ENCODE results near the gene EIF3J. TPM values are rescaled to one million over a fixed set of nuclear protein-coding genes. Genes with fewer than 3 reads are reported as not detected.
A peak's percentile ranks its signal among the peaks of the same experiment; 100 is the strongest.

EIF3J gene
- total RNA-seq: 10 to 100 TPM; 39.5 to 49.9 TPM
- 10 to 100 TPM; 23.5 to 39.7 TPM for polyA plus RNA-seq

DNA sequence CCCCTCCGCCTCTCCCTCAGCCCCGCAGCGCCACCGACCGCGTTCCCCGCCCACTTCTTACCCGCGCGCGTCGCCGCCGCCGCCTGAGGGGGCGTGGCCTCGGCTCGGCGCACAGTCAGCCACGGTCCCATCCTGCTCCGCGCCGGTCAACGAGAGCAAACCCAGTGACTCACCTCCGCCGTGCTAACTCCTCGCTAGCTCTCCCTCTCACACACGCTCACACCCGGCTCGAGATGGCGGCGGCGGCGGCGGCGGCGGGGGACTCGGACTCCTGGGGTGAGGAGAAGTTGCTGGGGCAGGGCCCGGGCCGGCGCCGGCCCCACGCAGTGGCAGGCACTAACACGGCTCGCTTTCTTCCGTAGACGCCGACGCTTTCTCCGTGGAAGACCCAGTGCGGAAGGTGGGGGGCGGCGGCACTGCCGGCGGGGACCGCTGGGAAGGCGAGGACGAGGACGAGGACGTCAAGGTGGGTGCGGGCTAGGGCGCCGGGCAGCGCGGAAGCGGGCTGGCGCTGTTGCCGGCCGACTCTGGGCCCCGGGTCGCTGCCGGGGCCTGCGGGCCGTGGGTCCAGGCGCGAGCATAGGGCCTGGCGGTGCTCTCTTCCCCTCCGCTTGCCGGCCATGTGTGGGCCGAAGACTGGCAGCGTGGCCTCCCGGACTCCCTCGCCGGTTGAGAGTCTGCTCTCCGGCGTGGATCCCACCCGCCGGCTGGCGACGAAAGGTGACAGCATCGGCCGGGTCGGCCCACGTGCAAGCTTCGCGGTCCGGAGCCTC, at the start of gene EIF3J:
Gene EIF3J, plus strand, starts transcription at position 186 of the 773 bp plus-strand sequence. Its CDS starts 48 bp downstream, at position 234.
- Histone ChIP-seq H3K27me3 (ENCODE audit: control insufficient read depth in 4 of 4, insufficient read depth in 4 of 4, low read length in 3 of 4) (no peaks in the 10 kb centered on the region), H3K27ac (ENCODE audit: low read depth in 1 of 2, low read length in 2 of 2) (peak within 1 kb of the TSS; percentile 97 to 98), H3K9me3 (ENCODE audit: control insufficient read depth in 4 of 4, low read length in 3 of 4) (no peaks in the 10 kb centered on the region), H3K9ac (ENCODE audit: low read depth in 1 of 2, low read length in 2 of 2) (peak within 1 kb of the TSS; percentile 88 to 97), H3K4me3 (ENCODE audit: low read depth in 1 of 3, low read length in 3 of 3) (peak within 1 kb of the TSS; percentile 95 to 98 (median 96)), H3K36me3 (ENCODE audit: control insufficient read depth in 4 of 4, insufficient read depth in 3 of 4, low read depth in 1 of 4, low read length in 3 of 4) (peaks cover 0 to 5% (median 1%) of the 10 kb centered on the region in 4 donors), H3K4me1 (ENCODE audit: control insufficient read depth in 4 of 4, insufficient read depth in 4 of 4, low read length in 3 of 4) (peaks cover 11 to 31% (median 18%) of the 10 kb centered on the region in 4 donors)
- DNase-seq (ENCODE audit: low spot score): peak; percentile 94
- TF ChIP-seq YY1 (IDR thresholded peaks at IDR 0.05) (no peak), REST (IDR thresholded peaks at IDR 0.05) (peak; percentile 64), EGR1 (IDR thresholded peaks at IDR 0.05; ENCODE audit: low read depth in 2 of 2) (peak in 1 of 2 donors; percentile 22), TAF1 (conservative IDR thresholded peaks at IDR 0.05) (peak; percentile 5), JUND (IDR thresholded peaks at IDR 0.05) (peak; percentile 55 to 94), FOXA1 (IDR thresholded peaks at IDR 0.05) (peak; percentile 42)
- WGBS: under 1% methylated on average over 97 of the region's 97 CpGs

- no peak overlapping the region for H3K9ac ChIP-seq (ENCODE audit: low read depth in 1 of 2, low read length in 2 of 2)
- WGBS: 93% methylated on average over 1 of the region's 1 CpG
- H3K4me3 ChIP-seq (ENCODE audit: low read depth in 1 of 3, low read length in 3 of 3): no peak overlapping the region
- no peaks in the 10 kb centered on the region for H3K27me3 ChIP-seq (ENCODE audit: control insufficient read depth in 4 of 4, insufficient read depth in 4 of 4, low read length in 3 of 4)
- no peaks in the 10 kb centered on the region for H3K9me3 ChIP-seq (ENCODE audit: control insufficient read depth in 4 of 4, low read length in 3 of 4)
- H3K4me1 ChIP-seq (ENCODE audit: control insufficient read depth in 4 of 4, insufficient read depth in 4 of 4, low read length in 3 of 4): no peaks in the 10 kb centered on the region
- H3K27ac ChIP-seq (ENCODE audit: low read depth in 1 of 2, low read length in 2 of 2): no peak overlapping the region
- TF ChIP-seq NR2F2 (IDR thresholded peaks at IDR 0.05): no peak
- TF ChIP-seq, protein P1, sequence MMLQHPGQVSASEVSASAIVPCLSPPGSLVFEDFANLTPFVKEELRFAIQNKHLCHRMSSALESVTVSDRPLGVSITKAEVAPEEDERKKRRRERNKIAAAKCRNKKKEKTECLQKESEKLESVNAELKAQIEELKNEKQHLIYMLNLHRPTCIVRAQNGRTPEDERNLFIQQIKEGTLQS (IDR thresholded peaks at IDR 0.05): no peak
- TF ChIP-seq HNF4A (conservative IDR thresholded peaks at IDR 0.05): no peak
- TF ChIP-seq TAF1 (conservative IDR thresholded peaks at IDR 0.05): no peak
- no peak for TF ChIP-seq JUND (IDR thresholded peaks at IDR 0.05)
- TF ChIP-seq FOXA2 (IDR thresholded peaks at IDR 0.05): no peak
- TF ChIP-seq EGR1 (IDR thresholded peaks at IDR 0.05; ENCODE audit: low read depth in 2 of 2): no peak
- TF ChIP-seq GABPA (IDR thresholded peaks at IDR 0.05 in 1 of 2, conservative IDR thresholded peaks at IDR 0.05 in 1 of 2): no peak
- TF ChIP-seq, protein P2, sequence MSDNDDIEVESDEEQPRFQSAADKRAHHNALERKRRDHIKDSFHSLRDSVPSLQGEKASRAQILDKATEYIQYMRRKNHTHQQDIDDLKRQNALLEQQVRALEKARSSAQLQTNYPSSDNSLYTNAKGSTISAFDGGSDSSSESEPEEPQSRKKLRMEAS (IDR thresholded peaks at IDR 0.05): no peak
- TF ChIP-seq, protein P3, sequence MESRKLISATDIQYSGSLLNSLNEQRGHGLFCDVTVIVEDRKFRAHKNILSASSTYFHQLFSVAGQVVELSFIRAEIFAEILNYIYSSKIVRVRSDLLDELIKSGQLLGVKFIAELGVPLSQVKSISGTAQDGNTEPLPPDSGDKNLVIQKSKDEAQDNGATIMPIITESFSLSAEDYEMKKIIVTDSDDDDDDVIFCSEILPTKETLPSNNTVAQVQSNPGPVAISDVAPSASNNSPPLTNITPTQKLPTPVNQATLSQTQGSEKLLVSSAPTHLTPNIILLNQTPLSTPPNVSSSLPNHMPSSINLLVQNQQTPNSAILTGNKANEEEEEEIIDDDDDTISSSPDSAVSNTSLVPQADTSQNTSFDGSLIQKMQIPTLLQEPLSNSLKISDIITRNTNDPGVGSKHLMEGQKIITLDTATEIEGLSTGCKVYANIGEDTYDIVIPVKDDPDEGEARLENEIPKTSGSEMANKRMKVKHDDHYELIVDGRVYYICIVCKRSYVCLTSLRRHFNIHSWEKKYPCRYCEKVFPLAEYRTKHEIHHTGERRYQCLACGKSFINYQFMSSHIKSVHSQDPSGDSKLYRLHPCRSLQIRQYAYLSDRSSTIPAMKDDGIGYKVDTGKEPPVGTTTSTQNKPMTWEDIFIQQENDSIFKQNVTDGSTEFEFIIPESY (IDR thresholded peaks at IDR 0.05): no peak
- TF ChIP-seq RAD21 (IDR thresholded peaks at IDR 0.05): no peak
- no peak for TF ChIP-seq REST (IDR thresholded peaks at IDR 0.05)
- TF ChIP-seq SP1 (IDR thresholded peaks at IDR 0.05): no peak
- TF ChIP-seq RXRA (IDR thresholded peaks at IDR 0.05): no peak
- TF ChIP-seq, protein P4, sequence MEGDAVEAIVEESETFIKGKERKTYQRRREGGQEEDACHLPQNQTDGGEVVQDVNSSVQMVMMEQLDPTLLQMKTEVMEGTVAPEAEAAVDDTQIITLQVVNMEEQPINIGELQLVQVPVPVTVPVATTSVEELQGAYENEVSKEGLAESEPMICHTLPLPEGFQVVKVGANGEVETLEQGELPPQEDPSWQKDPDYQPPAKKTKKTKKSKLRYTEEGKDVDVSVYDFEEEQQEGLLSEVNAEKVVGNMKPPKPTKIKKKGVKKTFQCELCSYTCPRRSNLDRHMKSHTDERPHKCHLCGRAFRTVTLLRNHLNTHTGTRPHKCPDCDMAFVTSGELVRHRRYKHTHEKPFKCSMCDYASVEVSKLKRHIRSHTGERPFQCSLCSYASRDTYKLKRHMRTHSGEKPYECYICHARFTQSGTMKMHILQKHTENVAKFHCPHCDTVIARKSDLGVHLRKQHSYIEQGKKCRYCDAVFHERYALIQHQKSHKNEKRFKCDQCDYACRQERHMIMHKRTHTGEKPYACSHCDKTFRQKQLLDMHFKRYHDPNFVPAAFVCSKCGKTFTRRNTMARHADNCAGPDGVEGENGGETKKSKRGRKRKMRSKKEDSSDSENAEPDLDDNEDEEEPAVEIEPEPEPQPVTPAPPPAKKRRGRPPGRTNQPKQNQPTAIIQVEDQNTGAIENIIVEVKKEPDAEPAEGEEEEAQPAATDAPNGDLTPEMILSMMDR (IDR thresholded peaks at IDR 0.05; ENCODE audit: low read depth, low read length, missing input control): no peak
- no peak for TF ChIP-seq FOXA1 (IDR thresholded peaks at IDR 0.05)
- H3K36me3 ChIP-seq (ENCODE audit: control insufficient read depth in 4 of 4, insufficient read depth in 3 of 4, low read depth in 1 of 4, low read length in 3 of 4): peaks cover 6 to 23% (median 14%) of the 10 kb centered on the region in 4 donors
- DNase-seq (ENCODE audit: low spot score): no peak
Observed at GRCh38 chr15:44489464-44489863, 47.5 kb upstream of the EIF3J start.

Data from liver (tissue), 9 donors.